Neural cell (in vitro differentiated cells): ENCODE data around the gene DOCK7. TPM values are rescaled to one million over a fixed set of nuclear protein-coding genes. Genes with fewer than 3 reads are reported as not detected.
"Not testable (repeated sequence)": the region's sequence is repeated elsewhere in the genome, so short reads cannot be mapped to it uniquely, and the experiment has no call there.

Experiments used
- H2AFZ ChIP-seq: fragments of 200-600, 300-800 bp; sonication (generic), shearing (Covaris generic); 2 replicates; pipeline ENCODE4 v1.6.0; 2014; ENCODE audit warnings: low read depth, mild to moderate bottlenecking, antibody characterized with exemption, low read length, moderate library complexity
- H3F3A ChIP-seq: fragments of 200-600 bp; shearing (Covaris generic); 2 replicates; pipeline ENCODE4 v1.6.1; 2016; ENCODE audit warnings: mild to moderate bottlenecking, moderate library complexity, mixed read lengths, antibody characterized with exemption, low read length; ENCODE audit not compliant: insufficient read depth, poor library complexity, severe bottlenecking
- H3K27ac ChIP-seq: fragments of 200-600, 300-800 bp; sonication (generic), shearing (Covaris generic); 2 replicates; pipeline ENCODE4 v1.5.1; 2014; ENCODE audit warnings: mild to moderate bottlenecking, low read length, moderate library complexity
- H3K27me3 ChIP-seq: fragments of 300-800, 200-600 bp; sonication (generic), shearing (Covaris generic); 2 replicates; pipeline ENCODE4 v1.6.0; 2014; ENCODE audit warnings: mild to moderate bottlenecking, low read depth, low read length, moderate library complexity; ENCODE audit not compliant: insufficient read depth
- H3K36me3 ChIP-seq: fragments of 300-800, 200-600 bp; sonication (generic), shearing (Covaris generic); 2 replicates; pipeline ENCODE4 v1.5.1; 2014; ENCODE audit warnings: mild to moderate bottlenecking, antibody characterized with exemption, low read length, moderate library complexity; ENCODE audit not compliant: insufficient read depth
- H3K4me2 ChIP-seq: fragments of 300-800, 200-600 bp; sonication (generic), shearing (Covaris generic); 2 replicates; pipeline ENCODE4 v1.6.0; 2014; ENCODE audit warnings: mild to moderate bottlenecking, low read length
- H3K4me3 ChIP-seq: fragments of 300-800, 200-600 bp; sonication (generic), shearing (Covaris generic); 2 replicates; pipeline ENCODE4 v1.5.1; 2014; ENCODE audit warnings: mild to moderate bottlenecking, low read length, moderate library complexity
- H3K79me2 ChIP-seq: fragments of 200-600 bp; shearing (Covaris generic); replicated peaks from 2 replicates; pipeline ENCODE4 v1.6.0; 2014; ENCODE audit warnings: mild to moderate bottlenecking, low read length, moderate library complexity; ENCODE audit not compliant: insufficient read depth
- H3K9ac ChIP-seq: fragments of 300-800, 200-600 bp; sonication (generic), shearing (Covaris generic); 2 replicates; pipeline ENCODE4 v1.6.1; 2016; ENCODE audit warnings: mild to moderate bottlenecking, low read length, mixed read lengths
- H3K9me2 ChIP-seq: fragments of 200-600 bp; shearing (Covaris generic); 2 replicates; pipeline ENCODE4 v1.6.1; 2016; ENCODE audit warnings: mild to moderate bottlenecking, low read length, mixed read lengths; ENCODE audit not compliant: insufficient read depth
- H3K9me3 ChIP-seq: fragments of 200-600, 300-800 bp; sonication (generic), shearing (Covaris generic); 2 replicates; pipeline ENCODE4 v1.6.1; 2016; ENCODE audit warnings: mild to moderate bottlenecking, mixed run types, low read length, moderate library complexity, mixed read lengths
- H4K20me1 ChIP-seq: fragments of 200-600 bp; shearing (Covaris generic); 2 replicates; pipeline ENCODE4 v1.6.1; 2016; ENCODE audit warnings: mild to moderate bottlenecking, mixed run types; ENCODE audit not compliant: insufficient read depth
- EP300 ChIP-seq: fragments of 450-650 bp; conservative IDR thresholded peaks from 2 replicates; pipeline ENCODE4 v1.6.1; 2014; ENCODE audit warnings: antibody characterized with exemption, mild to moderate bottlenecking, moderate library complexity; ENCODE audit not compliant: poor library complexity, severe bottlenecking
- EZH2 ChIP-seq: fragments of 200-600, 300-800 bp; shearing (Covaris generic), sonication (generic); IDR thresholded peaks from 2 replicates; pipeline ENCODE4 v1.6.1; 2014; ENCODE audit warnings: antibody characterized with exemption, low read length, borderline replicate concordance, mild to moderate bottlenecking; ENCODE audit not compliant: insufficient read depth, poor library complexity, severe bottlenecking
- MXI1 ChIP-seq: fragments of 450-650 bp; conservative IDR thresholded peaks from 2 replicates; pipeline ENCODE4 v1.6.1; 2014; ENCODE audit warnings: antibody characterized with exemption, mild to moderate bottlenecking; ENCODE audit not compliant: poor library complexity, severe bottlenecking
- POLR2AphosphoS5 ChIP-seq: IDR thresholded peaks from 2 replicates; pipeline ENCODE4 v1.6.1; 2012
- RAD21 ChIP-seq: fragments of 450-650 bp; conservative IDR thresholded peaks from 2 replicates; pipeline ENCODE4 v1.6.1; 2014; ENCODE audit warnings: antibody characterized with exemption, mild to moderate bottlenecking, moderate library complexity
- TAF1 ChIP-seq: IDR thresholded peaks from 2 replicates; pipeline ENCODE4 v1.6.1; 2012; ENCODE audit warnings: low read depth
- polyA plus RNA-seq: library from polyadenylated mRNA; depleted of rRNA; stranded (reverse); fragments of >200 nt; gene quantifications from 2 replicates; pipeline ENCODE4 v1.2.3, GENCODE V29; 2014
- TF ChIP-seq, protein P1 (sequence below): fragments of 450-650 bp; IDR thresholded peaks from 2 replicates; pipeline ENCODE4 v1.5.1; 2014; ENCODE audit warnings: antibody characterized with exemption, mild to moderate bottlenecking, moderate library complexity; ENCODE audit not compliant: poor library complexity, severe bottlenecking
- TF ChIP-seq, protein P2 (sequence below): IDR thresholded peaks from 2 replicates; pipeline ENCODE4 v1.6.1; 2012; ENCODE audit warnings: borderline replicate concordance

Gene DOCK7
- polyA plus RNA-seq, 1 donor from 2014 or later, result 129 TPM

DNA sequence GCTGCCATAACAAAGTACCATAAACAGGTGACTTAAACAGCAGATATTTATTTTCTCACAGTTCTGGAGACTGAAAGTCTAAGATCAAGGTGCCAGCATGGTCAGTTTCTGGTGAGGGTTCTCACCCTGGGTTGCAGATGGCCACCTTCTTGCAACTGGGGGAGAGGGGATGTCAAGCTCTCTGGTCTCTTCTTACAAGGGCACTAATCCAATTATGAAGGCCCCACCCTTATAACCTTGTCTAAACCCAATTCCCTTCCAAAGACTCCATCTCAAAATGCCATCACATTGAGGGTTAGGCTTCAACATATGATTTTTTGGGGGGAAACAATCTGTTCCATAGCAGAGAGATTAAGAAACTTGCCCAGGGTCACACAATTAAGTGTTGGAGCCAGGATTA lies 115.7 kb downstream of the DOCK7 start:
- Histone ChIP-seq H3K4me3 (no peak overlapping the region), H3F3A (no peaks in the 10 kb centered on the region), H3K9me3 (no peaks in the 10 kb centered on the region), H2AFZ (no peak overlapping the region), H3K9me2 (no peaks in the 10 kb centered on the region), H4K20me1 (no peaks in the 10 kb centered on the region), H3K27ac (no peak overlapping the region), H3K27me3 (no peaks in the 10 kb centered on the region), H3K79me2 (no peaks in the 10 kb centered on the region), H3K4me2 (no peak overlapping the region), H3K36me3 (peaks cover 5% of the 10 kb centered on the region), H3K9ac (no peak overlapping the region)
- TF ChIP-seq EP300 (no peak), TAF1 (no peak), EZH2 (no peak), POLR2AphosphoS5 (no peak), RAD21 (no peak), MXI1 (no peak)
- TF ChIP-seq, protein P1, sequence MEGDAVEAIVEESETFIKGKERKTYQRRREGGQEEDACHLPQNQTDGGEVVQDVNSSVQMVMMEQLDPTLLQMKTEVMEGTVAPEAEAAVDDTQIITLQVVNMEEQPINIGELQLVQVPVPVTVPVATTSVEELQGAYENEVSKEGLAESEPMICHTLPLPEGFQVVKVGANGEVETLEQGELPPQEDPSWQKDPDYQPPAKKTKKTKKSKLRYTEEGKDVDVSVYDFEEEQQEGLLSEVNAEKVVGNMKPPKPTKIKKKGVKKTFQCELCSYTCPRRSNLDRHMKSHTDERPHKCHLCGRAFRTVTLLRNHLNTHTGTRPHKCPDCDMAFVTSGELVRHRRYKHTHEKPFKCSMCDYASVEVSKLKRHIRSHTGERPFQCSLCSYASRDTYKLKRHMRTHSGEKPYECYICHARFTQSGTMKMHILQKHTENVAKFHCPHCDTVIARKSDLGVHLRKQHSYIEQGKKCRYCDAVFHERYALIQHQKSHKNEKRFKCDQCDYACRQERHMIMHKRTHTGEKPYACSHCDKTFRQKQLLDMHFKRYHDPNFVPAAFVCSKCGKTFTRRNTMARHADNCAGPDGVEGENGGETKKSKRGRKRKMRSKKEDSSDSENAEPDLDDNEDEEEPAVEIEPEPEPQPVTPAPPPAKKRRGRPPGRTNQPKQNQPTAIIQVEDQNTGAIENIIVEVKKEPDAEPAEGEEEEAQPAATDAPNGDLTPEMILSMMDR, result no peak
- TF ChIP-seq, protein P2, sequence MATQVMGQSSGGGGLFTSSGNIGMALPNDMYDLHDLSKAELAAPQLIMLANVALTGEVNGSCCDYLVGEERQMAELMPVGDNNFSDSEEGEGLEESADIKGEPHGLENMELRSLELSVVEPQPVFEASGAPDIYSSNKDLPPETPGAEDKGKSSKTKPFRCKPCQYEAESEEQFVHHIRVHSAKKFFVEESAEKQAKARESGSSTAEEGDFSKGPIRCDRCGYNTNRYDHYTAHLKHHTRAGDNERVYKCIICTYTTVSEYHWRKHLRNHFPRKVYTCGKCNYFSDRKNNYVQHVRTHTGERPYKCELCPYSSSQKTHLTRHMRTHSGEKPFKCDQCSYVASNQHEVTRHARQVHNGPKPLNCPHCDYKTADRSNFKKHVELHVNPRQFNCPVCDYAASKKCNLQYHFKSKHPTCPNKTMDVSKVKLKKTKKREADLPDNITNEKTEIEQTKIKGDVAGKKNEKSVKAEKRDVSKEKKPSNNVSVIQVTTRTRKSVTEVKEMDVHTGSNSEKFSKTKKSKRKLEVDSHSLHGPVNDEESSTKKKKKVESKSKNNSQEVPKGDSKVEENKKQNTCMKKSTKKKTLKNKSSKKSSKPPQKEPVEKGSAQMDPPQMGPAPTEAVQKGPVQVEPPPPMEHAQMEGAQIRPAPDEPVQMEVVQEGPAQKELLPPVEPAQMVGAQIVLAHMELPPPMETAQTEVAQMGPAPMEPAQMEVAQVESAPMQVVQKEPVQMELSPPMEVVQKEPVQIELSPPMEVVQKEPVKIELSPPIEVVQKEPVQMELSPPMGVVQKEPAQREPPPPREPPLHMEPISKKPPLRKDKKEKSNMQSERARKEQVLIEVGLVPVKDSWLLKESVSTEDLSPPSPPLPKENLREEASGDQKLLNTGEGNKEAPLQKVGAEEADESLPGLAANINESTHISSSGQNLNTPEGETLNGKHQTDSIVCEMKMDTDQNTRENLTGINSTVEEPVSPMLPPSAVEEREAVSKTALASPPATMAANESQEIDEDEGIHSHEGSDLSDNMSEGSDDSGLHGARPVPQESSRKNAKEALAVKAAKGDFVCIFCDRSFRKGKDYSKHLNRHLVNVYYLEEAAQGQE, result no peak

DNA sequence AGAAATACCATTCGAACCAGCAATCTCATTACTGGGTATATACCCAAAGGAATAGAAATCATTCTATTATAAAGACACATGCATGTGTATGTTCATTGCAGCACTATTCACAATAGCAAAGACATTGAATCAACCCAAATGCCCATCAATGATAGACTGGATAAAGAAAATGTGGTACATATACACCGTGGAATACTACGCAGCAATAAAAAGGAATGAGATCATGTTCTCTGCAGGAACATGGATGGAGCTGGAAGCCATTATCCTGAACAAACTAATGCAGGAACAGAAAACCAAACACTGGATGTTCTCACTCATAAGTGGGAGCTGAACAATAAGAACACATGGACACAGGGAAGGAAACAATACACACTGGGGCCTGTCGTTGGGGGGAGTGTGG lies 116.7 kb downstream of the DOCK7 start:
- H3K27ac ChIP-seq, H2AFZ ChIP-seq, H3K27me3 ChIP-seq, H3K9me2 ChIP-seq, H3K36me3 ChIP-seq, H3K4me3 ChIP-seq, H4K20me1 ChIP-seq, H3K9me3 ChIP-seq, H3K4me2 ChIP-seq, H3K9ac ChIP-seq, H3K79me2 ChIP-seq, H3F3A ChIP-seq: not testable (repeated sequence)

DNA sequence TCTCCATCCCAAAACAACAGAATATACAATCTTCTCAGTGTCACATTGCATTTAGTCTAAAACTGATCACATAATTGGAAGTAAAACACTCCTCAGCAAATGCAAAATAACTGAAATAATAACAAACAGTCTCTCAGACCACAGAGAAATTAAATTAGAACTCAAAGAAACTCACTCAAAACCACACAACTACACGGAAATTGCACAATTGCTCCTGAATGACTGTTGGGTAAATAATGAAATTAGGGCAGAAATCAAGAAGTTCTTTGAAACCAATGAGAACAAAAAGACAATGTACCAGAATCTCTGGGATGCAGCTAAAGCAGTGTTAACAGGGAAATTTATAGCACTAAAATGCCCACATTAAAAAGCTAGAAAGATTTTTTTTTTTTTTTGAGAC lies 120.3 kb downstream of the DOCK7 start:
- not testable (repeated sequence) for H3F3A ChIP-seq, H3K27me3 ChIP-seq, H3K4me3 ChIP-seq, H3K27ac ChIP-seq, H3K36me3 ChIP-seq, H3K4me2 ChIP-seq, H3K79me2 ChIP-seq, H2AFZ ChIP-seq, H3K9me3 ChIP-seq, H4K20me1 ChIP-seq, H3K9ac ChIP-seq, H3K9me2 ChIP-seq

DNA sequence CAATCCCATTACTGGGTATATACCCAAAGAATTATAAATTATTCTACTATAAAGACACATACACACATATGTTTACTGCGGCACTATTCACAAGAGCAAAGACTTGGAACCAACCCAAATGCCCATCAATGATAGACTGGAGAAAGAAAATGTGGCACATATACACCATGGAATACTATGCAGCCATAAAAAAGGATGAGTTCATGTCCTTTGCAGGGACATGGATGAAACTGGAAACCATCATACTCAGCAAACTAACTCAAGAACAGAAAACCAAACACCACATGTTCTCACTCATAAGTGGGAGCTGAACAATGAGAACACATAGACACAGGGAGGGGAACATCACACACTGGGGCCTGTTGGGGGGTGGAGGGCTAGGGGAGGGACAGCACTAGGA lies 121.0 kb downstream of the DOCK7 start:
- H2AFZ ChIP-seq, H3F3A ChIP-seq, H3K9ac ChIP-seq, H3K79me2 ChIP-seq, H3K4me3 ChIP-seq, H3K36me3 ChIP-seq, H3K9me2 ChIP-seq, H4K20me1 ChIP-seq, H3K4me2 ChIP-seq, H3K9me3 ChIP-seq, H3K27ac ChIP-seq, H3K27me3 ChIP-seq: not testable (repeated sequence)
